Activated B cell treated with CpG ODN at 0.5 μM for 24 hours (primary cell): ENCODE measurements around the gene FRMD3. TPM values are rescaled to one million over a fixed set of nuclear protein-coding genes. Genes with fewer than 3 reads are reported as not detected.

Experiments used
- ATAC-seq: fragments of 200-7000 bp; cut with Tn5 transposase; one replicate; pipeline ENCODE4 v1.10.0; 2021; ENCODE audit warnings: low read depth, mild to moderate bottlenecking, moderate library complexity
- CTCF ChIA-PET: fragments of 350-600 bp; sonication (Branson Sonifier 250); formaldehyde crosslinking; loops from one replicate; lab custom pipeline; 2021; ENCODE audit warnings: antibody characterized with exemption; lab: Charles Lee
- POLR2A ChIA-PET: fragments of 350-600 bp; sonication (Branson Sonifier 250); formaldehyde crosslinking; loops from one replicate; lab custom pipeline; 2021; ENCODE audit warnings: antibody characterized with exemption; lab: Charles Lee
- DNase-seq: peaks from one replicate; pipeline ENCODE4 v3.0.0; 2022
- H3K27ac Mint-ChIP-seq: one replicate; pipeline ENCODE4 v1.8.0; 2020; ENCODE audit warnings: mixed read lengths
- H3K27me3 Mint-ChIP-seq: one replicate; pipeline ENCODE4 v1.8.0; 2021; ENCODE audit warnings: mixed read lengths
- H3K36me3 Mint-ChIP-seq: one replicate; pipeline ENCODE4 v1.8.0; 2021; ENCODE audit warnings: low read depth, mixed read lengths
- H3K4me1 Mint-ChIP-seq: one replicate; pipeline ENCODE4 v1.8.0; 2021; ENCODE audit warnings: mixed read lengths
- H3K4me3 Mint-ChIP-seq: one replicate; pipeline ENCODE4 v1.8.0; 2020; ENCODE audit warnings: mild to moderate bottlenecking, mixed read lengths
- H3K9me3 Mint-ChIP-seq: one replicate; pipeline ENCODE4 v1.8.0; 2020; ENCODE audit warnings: mixed read lengths
- intact Hi-C: fragments of 100-400 bp; cut with micrococcal nuclease; formaldehyde crosslinking; loops from one replicate; pipeline ENCODE4 v1.15.1; 2024
- total RNA-seq: library from RNA; stranded (reverse); gene quantifications from 2 replicates; pipeline ENCODE4 v1.2.3, GENCODE V29; 2022
- TF ChIP-seq, protein P1 (sequence below): fragments of 200-600 bp; IDR thresholded peaks from one replicate; pipeline ENCODE4 v1.8.0; 2022; ENCODE audit warnings: antibody characterized with exemption, mild to moderate bottlenecking

Gene FRMD3
- total RNA-seq, 1 donor from 2014 or later = 0.91 TPM

DNA sequence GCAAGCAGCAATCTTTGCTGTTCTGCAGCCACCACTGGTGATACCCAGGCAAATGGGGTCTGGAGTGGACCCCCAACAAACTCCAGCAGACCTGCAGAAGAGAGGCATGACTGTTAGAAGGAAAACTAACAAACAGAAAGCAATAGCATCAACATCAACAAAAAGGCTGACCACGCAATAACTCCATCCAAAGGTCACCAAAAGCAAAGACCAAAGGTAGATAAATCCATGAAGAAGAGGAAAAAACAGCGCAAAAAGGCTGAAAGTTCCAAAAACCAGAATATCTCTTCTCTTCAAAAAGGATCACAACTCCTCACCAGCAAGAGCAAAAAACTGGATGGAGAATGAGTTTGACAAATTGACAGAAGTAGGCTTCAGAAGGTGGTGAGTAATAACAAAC is 23.4 kb downstream of the FRMD3 start:
- Mint-ChIP-seq H3K9me3 (no peaks in the 10 kb centered on the region), H3K4me3 (no peak overlapping the region), H3K27me3 (peaks cover 2% of the 10 kb centered on the region), H3K27ac (no peak overlapping the region), H3K4me1 (peaks cover 10% of the 10 kb centered on the region), H3K36me3 (no peaks in the 10 kb centered on the region)
- TF ChIP-seq, protein P1, sequence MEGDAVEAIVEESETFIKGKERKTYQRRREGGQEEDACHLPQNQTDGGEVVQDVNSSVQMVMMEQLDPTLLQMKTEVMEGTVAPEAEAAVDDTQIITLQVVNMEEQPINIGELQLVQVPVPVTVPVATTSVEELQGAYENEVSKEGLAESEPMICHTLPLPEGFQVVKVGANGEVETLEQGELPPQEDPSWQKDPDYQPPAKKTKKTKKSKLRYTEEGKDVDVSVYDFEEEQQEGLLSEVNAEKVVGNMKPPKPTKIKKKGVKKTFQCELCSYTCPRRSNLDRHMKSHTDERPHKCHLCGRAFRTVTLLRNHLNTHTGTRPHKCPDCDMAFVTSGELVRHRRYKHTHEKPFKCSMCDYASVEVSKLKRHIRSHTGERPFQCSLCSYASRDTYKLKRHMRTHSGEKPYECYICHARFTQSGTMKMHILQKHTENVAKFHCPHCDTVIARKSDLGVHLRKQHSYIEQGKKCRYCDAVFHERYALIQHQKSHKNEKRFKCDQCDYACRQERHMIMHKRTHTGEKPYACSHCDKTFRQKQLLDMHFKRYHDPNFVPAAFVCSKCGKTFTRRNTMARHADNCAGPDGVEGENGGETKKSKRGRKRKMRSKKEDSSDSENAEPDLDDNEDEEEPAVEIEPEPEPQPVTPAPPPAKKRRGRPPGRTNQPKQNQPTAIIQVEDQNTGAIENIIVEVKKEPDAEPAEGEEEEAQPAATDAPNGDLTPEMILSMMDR = no peak
- intact Hi-C loops = no loop called here
- no peak for DNase-seq
- no peak for ATAC-seq
- POLR2A ChIA-PET = no interaction called here
- CTCF ChIA-PET = no interaction called here

GRCh38 chr9:83512621-83513020 is 25.6 kb downstream of the FRMD3 start:
- Mint-ChIP-seq H3K4me1 (peaks cover 2% of the 10 kb centered on the region), H3K36me3 (no peaks in the 10 kb centered on the region), H3K27me3 (peaks cover 2% of the 10 kb centered on the region), H3K4me3 (no peak overlapping the region), H3K27ac (no peak overlapping the region), H3K9me3 (no peaks in the 10 kb centered on the region)
- ATAC-seq (no peak), DNase-seq (no peak)
- TF ChIP-seq, protein P1 = no peak
- intact Hi-C loops = no loop called here
- ChIA-PET POLR2A (no interaction called here), CTCF (no interaction called here)

DNA sequence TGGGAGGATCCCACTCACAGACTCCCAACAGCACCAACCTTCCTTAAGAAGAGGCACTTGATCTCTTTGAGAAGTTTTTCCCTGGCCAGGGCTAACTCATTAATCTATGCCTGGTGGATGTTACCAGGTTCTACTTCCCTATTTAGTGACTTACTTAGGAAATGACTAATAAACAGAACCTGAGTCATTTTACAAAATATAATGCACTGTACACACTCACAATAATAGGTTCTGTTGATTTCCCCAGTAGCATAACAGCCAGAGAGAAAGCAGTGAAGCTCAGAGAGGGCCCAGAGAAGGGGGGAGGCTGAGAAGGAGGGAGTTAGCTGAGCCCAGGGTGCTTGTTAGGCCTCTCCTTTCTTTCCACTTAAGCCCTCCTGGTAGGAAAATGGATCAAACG is 27.1 kb downstream of the FRMD3 start:
- H3K9me3 Mint-ChIP-seq = no peaks in the 10 kb centered on the region
- ATAC-seq = peak; percentile 66
- no peak overlapping the region for H3K27ac Mint-ChIP-seq
- no peaks in the 10 kb centered on the region for H3K4me1 Mint-ChIP-seq
- no peak for DNase-seq
- H3K4me3 Mint-ChIP-seq = no peak overlapping the region
- intact Hi-C loops = no loop called here
- H3K36me3 Mint-ChIP-seq = no peaks in the 10 kb centered on the region
- ChIA-PET POLR2A (no interaction called here), CTCF (no interaction called here)
- TF ChIP-seq, protein P1 = no peak
- H3K27me3 Mint-ChIP-seq = peaks cover 2% of the 10 kb centered on the region

DNA sequence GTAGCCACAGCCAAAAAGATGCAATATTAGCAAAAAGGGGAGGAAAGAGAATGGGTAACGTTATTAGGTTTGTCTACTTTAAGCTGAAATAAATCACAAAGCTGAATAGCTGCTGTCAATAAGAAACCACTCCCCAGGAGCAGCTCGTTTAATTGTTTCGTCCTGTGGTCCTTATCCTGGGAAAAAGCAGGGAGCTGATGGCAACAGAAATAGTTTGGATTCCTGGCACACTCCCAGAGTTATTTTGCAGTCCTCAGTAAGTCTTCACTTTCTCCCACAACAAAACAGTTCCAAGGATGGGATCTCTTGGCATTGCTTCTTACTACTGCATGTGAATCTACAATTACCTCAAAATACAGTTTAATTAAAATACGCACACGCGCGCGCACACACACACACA is 28.8 kb downstream of the FRMD3 start:
- Mint-ChIP-seq H3K4me1 (no peaks in the 10 kb centered on the region), H3K27ac (no peak overlapping the region), H3K4me3 (no peak overlapping the region), H3K27me3 (peaks cover 2% of the 10 kb centered on the region), H3K9me3 (no peaks in the 10 kb centered on the region), H3K36me3 (no peaks in the 10 kb centered on the region)
- TF ChIP-seq, protein P1 = no peak
- ATAC-seq (no peak), DNase-seq (no peak)
- ChIA-PET CTCF (interaction anchor here (0.8 kb wide), 1 partner anchor 192 kb away, joined by 4 read pairs; no protein-coding TSS in a partner anchor), POLR2A (no interaction called here)
- intact Hi-C loops = no loop called here

- Mint-ChIP-seq H3K27ac (no peak overlapping the region), H3K27me3 (peaks cover 1% of the 10 kb centered on the region), H3K9me3 (no peaks in the 10 kb centered on the region), H3K4me1 (no peaks in the 10 kb centered on the region), H3K36me3 (no peaks in the 10 kb centered on the region), H3K4me3 (no peak overlapping the region)
- no peak for DNase-seq
- ChIA-PET CTCF (no interaction called here), POLR2A (no interaction called here)
- TF ChIP-seq, protein P1 = no peak
- intact Hi-C loops = no loop called here
- no peak for ATAC-seq
These were observed 30.1 kb downstream of the FRMD3 start for GRCh38 chr9:83508067-83508466.
